Cerebellar nuclear complex (tissue), 1 donor: ENCODE results near the gene INPP5A.
"Not testable (repeated sequence)": the region's sequence is repeated elsewhere in the genome, so short reads cannot be mapped to it uniquely, and the experiment has no call there.

Experiments used
- DNase-seq, 2 experiments: peaks; one replicate each; lab custom pipeline; 2025; lab: John Stamatoyannopoulos, UW

INPP5A gene

DNA sequence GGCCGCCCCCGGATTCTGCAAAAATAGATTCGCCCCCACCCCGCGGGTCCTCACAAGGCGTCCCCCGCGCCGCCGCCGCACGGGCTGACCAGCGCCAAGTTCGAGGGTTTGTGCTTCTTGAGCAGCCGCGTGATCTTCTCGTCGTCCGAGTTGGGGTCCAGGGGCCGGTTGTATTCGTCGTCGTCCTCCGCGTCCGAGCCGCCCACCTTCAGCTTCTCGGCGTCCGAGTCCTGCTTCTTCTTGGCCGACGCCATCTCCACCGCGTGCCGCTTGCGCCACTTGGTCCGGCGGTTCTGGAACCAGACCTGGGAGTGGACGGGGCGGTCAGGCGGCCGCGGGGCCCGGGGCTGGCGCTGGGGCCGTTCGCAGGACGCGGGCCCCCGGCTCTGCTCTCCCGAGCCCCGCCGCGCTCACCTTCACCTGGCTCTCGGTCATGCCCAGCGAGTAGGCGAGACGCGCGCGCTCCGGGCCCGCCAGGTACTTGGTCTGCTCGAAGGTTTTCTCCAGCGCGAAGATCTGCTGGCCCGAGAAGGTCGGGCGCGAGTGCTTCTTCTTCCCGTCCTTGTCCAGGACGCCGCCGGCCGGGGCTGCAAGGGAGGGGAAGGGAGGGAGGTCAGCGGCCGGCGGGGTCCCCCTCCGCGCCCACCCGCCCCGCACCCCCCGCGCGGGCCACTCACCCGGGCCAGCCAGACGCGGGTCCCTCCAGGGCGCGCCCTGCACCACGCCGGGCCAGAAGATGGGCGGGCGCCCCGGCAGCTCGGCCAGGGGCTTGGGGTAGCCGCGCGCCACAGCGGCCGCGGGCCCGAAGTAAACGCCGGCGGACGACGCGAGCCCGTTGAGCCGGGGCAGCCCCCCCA, 247.5 kb downstream of the INPP5A start:
- DNase-seq: no peak

DNA sequence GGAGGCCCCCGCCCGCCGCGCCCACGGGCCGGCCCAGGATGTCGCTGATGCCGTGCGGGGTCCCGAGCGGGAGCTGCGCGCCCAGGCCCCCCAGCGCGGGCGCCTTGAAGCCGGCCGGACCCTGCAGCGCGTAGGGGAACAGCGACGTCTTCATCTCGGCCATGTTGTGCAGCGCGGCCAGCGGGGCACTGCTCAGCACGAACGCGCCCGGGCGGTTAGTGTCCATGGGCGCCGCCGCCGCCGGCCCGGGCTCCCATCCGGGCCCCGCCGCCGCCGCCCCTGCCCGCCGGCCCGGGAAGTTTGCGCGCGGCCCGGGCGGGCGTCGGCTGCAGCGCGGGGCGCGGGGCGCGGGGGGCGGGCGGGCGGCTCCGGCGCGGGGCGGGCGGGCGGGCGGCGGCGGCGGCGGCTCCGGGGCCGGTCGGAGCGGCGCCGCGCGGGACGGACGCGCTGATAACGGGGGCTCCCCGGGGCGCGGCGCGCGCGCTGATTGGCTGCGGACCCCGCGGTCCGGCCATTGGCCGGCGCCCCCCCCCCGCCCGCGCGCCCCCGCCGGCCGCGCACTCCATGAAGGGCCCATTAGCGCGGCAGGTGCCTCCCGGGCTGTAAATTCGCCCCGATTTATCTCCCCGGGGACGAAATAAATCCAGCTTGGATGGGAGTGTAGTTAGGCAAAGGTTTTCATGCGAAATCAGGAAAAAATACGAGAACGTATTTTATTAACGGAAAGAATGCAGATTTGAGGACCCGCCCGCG, 248.3 kb downstream of the INPP5A start, which contains the start of gene NKX6-2:
NKX6-2 (minus strand) TSS at position 425 of the 753 bp plus-strand sequence; CDS start at position 226, 199 bp downstream.
- no peak for DNase-seq

DNA sequence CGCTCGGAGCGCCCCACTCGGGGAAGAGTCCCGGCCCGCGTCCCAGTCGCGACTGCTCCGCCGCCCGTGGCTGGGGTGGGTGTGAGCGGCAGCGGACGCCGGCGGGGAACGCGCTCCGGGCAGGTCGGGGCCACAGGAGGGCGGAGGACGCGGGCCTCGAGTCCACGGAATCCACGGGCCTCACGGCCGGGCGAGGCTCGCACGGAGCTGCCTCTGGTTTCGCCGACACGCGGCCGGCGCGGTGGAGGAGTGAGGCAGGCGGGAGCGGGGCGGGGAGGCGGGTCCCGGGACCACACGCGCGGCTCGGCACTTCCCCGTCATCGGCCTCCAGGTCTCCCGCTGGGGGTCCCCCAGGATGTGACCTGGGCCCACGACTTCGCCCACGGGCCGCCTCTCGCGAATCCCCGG, 248.9 kb downstream of the INPP5A start:
- no peak for DNase-seq

DNA sequence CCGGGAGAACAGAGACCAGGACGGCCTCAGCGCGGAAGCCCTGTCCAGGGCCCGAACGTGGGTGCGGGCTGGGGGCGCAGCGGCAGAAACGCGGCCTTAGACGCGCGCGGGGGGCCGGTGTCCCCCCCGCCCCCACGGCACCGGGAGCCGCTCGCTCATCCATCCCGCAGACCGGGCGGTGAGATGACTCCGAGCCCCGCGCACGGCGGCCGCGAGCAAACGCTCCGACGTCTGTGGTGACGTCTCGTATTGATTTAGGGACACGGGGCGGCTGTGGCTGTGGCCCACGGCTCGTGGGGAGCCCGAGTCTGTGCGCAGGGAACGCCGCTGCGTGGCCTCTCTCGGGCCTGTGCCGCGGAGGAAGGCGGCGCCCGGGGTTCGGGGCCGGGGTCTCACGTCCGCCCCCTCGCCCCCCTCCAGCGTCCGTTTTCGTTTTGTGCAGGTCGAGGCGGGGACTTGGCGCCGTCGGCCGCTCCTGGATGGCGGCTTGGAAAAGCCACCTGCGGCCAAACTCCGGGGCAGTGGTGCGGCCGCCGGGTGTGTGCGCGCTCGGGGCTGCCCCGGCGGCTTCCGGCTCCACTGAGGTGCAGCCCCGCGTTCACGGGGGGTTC, 249.4 kb downstream of the INPP5A start:
- no peak for DNase-seq

DNA sequence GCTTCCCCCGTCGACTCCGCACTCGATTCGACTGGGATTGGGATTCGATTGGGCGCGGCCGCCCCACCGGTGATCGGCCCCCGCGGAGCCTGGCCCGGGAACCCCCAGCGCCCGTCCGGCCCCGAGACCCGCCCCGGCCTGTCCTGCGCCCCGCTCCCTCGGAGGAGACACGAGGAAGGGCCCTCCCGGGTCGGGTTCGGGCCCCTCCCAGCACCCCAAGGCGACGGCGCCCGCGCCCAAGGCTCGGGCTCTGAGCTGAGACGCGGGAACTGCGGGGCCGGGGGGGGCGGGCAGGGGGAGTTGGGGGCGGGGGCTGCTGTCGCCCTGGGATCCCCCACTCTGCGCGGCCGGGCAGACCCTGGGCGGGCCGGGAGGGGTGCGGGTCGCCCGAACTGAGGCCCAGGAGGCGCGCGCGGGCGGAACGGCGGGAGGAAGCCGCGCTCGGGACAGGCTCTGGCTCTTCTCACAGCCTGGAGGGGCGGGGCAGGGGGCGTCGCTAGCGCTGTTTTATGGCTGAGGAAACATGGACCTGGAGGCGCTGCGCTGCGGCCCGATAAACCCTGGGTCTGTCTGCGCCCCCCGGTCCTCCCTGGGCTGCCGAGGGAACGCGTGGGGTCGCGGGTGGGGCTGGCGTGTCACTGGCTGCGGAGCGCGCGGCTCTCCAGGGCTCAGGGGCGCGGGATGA, 250.1 kb downstream of the INPP5A start:
- no peak for DNase-seq

DNA sequence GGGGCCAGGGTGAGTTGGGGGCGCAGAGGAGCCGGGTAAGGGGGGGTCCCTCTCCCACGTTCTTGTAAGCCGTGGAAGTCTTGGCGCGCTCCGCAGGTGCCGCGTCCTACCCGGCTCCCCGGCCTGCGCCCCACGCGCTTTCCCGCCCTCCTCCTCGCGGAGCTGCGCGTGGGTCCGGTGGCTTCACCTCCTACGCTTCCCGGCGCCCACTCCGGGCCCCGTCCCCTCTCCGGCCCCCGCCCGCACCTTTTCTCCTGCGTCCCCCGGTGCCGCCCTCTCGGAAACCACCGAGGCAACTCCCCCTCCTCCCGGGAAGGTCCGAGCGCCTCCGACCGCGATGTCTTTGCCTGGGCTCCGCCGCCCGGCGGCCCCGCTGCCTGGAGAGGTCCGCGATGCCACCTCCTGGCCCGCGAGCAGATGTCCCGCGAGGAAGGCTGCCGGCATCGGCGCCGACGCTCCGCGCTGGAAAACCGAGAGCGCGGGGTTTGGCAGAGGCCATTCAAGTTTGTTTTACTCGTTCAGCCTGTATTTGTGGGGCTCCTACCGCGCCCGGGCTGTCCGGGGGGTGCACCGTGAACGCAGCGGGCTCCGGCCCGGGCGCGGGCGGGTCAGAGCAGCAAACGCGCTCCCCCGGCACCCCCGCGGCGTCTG, 250.7 kb downstream of the INPP5A start:
- DNase-seq: no peak

DNA sequence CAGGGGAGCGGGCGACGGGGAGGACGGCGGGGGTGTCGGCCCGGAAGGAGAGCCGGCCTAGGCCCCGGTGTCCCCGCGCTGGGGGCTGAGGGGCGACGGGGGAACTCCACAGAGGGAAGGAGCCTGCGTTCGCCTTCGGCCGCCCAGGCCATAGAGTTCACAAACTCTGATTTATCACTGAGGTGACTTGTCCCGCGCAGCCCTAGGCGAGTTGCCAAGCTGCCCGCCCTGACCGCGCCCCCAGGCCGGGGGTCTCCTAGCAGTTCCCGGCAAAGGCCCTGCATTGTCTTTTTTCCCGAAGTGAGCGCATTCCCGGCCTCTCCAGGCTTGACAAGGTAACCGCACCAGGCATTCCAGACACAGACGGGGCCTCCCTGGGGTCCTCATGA, 251.2 kb downstream of the INPP5A start:
- DNase-seq: no peak

DNA sequence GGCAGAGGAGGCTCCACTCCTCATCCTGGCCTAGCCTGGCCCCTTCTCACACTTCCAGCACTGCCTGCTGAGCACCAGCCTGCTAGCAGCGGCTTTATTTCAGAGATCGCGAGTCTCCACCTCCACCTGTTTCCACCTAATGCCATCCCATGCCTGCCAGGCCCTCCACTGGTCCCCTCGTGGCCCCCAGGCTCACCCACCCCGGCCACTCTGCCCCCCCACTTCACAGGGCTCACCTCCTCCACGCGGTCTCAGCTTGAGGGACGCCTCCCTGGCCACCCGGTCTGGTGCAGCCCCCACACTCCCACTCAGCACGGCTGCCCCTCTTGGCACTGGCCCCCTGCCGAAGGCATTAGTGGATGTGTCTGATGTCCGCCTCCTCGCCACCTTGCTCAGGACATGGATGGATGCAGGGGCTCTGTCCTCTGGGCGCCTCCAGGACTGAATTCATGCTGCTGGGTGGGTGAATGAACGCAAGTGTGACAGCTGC, 252.1 kb downstream of the INPP5A start:
- DNase-seq: no peak

DNA sequence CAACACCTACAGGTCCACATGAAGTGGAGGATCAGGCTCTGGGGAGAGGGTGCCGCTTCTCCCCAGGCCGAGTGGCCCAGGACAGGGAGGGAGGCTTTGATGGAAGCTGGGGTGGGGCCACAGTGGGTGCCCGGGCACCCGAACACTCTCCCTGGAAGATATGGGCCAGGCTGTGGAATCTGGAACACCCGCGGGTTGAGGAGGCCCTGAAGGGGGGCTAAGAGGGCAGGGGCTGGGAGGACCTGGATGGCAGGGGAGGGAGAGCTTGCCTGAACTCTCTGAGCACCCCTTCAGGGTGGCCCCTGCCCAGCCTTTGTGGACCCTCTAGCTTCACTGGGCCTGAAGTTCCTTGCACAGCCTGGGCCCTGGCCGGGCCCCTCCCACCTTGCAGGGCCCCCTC, 252.9 kb downstream of the INPP5A start:
- DNase-seq: no peak

DNA sequence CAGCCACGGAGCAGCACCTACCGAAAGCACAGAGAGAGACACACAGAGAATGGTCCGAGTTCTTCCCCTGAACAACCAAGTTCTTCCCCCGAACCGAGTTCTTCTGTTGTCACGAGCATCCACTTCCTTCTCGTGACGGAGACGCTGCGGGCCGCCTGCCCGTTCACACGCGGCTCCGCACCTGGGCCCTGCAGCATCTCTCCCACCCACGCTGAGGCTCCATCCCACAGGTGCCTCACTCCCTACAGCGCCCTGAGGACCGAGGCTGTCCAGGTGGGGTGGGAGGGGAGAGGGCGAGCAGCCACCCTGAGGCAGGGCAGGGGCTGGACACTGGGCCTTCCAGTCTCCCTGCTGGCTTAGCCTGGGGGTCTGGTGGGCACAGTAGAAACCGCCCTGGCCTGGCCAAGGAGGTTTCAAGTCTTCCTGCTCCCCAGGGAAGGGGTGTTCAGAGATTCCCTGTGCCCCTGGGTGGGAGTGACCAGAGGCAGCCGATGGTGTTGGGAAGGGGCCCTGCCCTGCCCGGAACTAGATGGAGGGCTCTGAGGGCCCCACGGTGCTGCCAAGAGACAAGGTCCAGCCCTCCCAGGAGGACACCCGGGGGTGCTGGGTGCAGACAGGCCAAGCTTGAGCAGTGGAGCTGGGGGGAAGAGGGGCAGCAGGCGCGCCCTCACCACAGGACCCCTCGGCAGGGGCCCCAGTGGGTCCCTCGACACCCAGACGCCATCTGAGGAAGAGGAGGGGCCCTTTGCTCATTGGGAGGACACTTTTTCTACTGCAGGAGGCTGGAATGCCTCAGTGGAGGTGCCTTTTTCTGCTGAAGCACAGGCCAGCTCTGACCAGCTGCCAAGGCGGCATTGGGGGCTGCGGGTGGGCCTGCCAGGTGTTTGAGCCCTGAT, 253.6 kb downstream of the INPP5A start:
- DNase-seq: no peak

DNA sequence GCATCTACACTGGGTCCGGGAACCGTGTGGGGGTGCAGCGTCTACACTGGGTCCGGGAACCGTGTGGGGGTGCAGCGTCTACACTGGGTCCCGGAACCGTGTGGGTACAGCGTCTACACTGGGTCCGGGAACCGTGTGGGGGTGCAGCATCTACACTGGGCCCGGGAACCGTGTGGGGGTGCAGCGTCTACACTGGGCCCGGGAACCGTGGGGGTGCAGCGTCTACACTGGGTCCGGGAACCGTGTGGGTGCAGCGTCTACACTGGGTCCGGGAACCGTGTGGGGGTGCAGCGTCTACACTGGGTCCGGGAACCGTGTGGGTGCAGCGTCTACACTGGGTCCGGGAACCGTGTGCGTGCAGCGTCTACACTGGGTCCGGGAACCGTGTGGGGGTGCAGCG, 254.5 kb downstream of the INPP5A start:
- not testable (repeated sequence) for DNase-seq

DNA sequence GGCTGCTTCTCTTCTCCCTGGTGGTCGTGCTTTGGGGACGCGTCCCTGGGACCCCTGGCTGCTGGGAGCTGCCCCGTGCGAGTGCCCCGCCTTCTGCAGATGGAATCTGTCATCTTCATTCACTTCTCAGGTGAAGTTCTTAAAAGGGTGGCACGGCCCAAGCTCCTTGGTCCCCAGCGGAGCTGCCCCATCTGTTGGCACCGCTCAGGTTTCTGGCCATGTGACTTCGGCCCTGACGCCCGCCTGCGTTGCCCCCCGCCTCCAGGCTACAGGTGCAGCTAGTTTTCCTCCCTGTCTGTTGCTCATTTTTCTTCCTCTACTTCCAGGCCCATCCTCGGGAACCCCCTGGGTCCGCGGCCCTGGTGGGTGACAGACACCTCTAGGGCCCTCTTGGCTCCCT, 255.2 kb downstream of the INPP5A start:
- no peak for DNase-seq

DNA sequence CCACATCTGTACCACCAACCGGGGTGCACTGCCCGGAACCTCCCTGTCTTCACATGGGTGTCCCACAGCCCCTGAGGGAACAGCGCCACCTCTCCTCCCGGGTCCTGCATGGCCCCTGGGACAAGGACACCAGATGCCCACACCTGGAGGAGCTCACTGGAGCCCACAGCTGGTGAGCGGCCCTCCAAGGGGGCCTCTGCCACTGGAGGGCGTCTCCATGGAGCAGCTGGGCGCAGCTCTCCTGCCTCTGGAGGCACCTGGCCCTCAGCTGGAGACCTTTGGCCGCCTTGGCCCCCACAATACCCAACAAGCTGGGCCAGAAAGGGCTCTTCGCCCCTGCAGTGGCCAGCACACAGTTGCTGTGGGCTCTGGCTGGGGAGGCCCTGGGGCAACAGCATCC, 255.6 kb downstream of the INPP5A start:
- DNase-seq: no peak

DNA sequence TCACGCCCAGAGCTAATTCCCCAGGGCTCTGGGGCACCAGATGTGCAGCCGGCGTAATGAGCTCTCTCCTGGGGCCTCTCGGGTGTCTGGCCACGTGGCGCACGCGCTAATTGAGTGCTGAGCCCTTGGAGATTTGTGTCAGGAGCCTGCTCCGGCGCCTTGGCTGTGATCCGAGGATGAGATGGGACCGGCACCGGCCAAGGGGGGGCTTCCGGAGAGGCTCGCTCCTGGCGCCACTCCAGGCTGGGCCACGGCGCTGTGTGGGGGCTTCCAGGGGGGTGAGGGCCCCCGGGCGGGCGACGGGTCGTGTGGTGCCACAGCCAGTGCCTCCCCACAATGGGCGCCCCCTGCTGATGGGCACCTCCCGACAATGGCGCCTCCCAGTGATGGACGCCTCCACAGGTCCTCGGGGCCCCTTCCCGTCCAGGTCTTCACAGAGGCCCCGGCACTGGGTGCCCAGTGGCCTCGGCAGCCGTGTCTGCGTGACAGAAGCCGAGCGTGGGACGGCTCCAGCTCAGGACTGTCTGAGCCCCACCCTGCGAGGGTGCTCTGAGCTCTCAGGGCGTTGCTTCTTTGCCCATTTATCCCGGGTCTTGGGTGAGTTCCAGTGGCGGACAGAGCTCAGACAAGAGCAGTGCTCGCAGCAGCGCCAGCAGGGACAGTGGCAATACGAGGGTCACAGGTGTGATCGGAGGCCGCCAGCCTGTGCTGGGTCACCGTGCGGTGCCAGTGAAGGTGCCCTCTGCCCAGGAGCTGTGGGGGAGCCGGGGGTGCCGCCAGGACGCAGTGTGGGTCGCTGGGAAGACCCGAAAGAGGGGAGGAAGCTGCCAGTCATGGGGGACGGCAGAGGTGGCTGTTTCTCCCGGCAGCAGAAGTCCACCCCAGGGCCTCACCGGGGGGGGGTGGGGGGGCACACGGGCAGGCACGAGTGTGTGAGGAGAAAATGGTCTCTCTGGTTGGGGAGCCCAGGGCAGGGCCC, 256.6 kb downstream of the INPP5A start:
- DNase-seq: no peak

DNA sequence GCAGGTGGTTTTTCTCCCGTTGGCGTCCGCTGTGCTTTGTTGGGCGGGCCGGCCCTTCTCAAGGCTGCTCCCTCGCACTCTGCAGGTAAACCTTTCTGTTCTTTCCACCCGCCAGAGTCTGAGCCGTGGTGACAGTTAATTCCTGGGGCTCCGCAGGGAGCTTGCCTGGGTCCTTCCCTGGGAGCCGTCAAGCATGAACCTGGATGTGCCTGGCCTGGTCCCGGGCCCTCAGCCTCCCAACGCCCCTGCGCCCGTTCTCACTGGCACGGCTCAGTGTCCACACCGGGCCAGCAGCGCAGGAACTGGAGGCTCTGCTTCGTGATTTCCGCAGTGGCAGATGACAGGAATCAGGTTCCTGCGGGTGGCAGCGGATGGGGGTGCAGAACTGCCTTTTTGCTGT, 259.3 kb downstream of the INPP5A start:
- no peak for DNase-seq

DNA sequence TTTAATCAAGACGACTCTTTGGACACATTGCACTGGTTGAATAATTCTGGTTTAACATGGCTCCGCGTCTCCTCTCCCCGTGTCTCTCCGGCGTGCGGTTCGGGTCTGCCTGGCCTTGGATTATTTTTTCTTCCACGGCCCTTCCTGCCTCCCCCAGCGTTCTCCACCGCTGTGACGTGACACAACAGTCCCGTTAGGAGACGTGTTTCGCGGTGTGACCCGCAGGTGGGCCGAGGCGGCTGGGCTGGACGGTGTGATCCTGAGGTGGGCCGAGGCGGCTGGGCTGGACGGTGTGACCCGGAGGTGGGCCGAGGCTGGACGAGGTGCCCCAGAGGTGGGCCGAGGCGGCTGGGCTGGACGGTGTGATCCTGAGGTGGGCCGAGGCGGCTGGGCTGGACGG, 260.4 kb downstream of the INPP5A start:
- not testable (repeated sequence) for DNase-seq

DNA sequence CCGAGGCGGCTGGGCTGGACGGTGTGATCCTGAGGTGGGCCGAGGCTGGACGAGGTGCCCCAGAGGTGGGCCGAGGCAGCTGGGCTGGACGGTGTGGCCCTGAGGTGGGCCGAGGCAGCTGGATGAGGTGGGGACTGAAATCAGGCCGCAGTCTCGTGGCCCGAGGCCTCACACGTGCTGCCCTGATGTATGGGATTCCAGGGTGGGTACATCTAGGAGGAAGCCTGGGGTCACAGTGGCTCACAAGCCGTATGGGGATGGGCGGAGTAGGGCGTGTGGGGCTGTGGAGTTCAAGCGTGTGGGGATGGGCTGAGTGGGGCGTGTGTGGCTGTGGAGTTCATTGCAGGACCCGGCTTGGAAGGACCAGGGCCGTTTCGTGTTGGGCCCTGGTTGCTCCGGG, 260.8 kb downstream of the INPP5A start:
- no peak for DNase-seq

DNA sequence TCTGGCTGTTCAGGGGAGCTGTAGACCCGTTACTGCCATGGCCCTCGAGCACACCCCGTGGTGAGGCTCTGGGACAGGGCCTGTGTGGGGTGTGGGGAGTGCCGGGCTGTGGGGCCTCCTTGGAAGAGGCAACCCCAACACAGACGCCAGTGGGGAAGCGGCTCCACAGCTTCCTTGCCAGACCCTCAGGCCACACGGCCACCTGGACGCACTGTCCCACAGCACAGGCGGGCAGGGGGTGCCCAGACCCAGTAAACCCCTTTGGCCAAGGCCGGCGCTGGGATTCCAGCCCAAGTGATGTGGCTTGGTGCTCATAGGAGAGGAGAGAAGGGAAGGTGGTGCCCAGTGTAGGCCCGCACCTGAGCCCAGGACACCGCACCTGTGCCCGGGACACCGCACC, 261.3 kb downstream of the INPP5A start:
- no peak for DNase-seq

DNA sequence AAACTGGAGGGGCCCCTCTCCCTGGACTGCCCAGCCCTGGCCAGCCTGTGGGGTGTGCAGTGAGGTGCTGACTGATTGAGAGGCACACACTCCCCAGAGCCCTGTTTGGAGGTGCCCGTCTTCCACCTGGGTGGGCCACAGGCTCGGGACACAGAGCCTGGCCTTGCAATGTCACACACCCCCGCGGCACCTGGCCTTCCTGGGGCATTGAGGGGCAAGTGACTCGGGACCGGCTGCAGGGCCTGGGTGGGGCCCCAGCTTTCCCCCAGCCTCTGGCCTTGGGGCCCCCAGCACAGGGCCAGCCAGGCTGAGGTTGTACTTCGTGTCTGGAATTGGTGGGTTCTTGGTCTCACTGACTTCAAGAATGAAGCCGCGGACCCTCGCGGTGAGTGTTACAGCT, 262.3 kb downstream of the INPP5A start:
- DNase-seq: no peak
